ENCODE data around the gene XIAP.
"Not testable (repeated sequence)": the region's sequence is repeated elsewhere in the genome, so short reads cannot be mapped to it uniquely, and the experiment has no call there.

The XIAP gene

GRCh38 chrX:123923211-123923610 is 63.4 kb downstream of the XIAP start:
- TF ChIP-seq, protein P1, sequence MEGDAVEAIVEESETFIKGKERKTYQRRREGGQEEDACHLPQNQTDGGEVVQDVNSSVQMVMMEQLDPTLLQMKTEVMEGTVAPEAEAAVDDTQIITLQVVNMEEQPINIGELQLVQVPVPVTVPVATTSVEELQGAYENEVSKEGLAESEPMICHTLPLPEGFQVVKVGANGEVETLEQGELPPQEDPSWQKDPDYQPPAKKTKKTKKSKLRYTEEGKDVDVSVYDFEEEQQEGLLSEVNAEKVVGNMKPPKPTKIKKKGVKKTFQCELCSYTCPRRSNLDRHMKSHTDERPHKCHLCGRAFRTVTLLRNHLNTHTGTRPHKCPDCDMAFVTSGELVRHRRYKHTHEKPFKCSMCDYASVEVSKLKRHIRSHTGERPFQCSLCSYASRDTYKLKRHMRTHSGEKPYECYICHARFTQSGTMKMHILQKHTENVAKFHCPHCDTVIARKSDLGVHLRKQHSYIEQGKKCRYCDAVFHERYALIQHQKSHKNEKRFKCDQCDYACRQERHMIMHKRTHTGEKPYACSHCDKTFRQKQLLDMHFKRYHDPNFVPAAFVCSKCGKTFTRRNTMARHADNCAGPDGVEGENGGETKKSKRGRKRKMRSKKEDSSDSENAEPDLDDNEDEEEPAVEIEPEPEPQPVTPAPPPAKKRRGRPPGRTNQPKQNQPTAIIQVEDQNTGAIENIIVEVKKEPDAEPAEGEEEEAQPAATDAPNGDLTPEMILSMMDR (IDR thresholded peaks at IDR 0.05; ENCODE audit: borderline replicate concordance, insufficient read depth, low read depth, low read length), result no peak
- no peak overlapping the region for H3K4me3 ChIP-seq (ENCODE audit: low read depth, low read length)

DNA sequence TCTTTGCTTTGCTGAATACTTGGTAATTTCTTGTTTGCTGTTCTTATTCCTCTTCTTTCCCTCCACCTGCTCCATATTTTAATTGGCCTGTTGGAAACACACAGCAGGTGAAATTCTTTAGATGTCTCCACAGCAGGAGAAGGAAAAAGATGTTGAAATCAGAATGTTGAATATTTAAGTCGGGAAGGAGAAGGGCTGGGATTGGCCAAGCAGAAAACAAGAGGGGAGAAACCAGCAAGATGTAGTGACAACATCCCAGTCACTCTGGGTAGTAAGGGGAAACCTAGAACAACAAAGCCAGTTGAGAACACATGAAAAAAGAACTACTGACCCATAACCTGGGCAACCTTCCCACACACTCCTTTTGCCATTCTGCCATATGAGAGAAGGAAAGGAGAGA is 64.3 kb downstream of the XIAP start:
- TF ChIP-seq, protein P1 (IDR thresholded peaks at IDR 0.05; ENCODE audit: borderline replicate concordance, insufficient read depth, low read depth, low read length), result no peak
- no peak overlapping the region for H3K4me3 ChIP-seq (ENCODE audit: low read depth, low read length)

- no peak overlapping the region for H3K4me3 ChIP-seq (ENCODE audit: low read depth, low read length)
- TF ChIP-seq, protein P1 (IDR thresholded peaks at IDR 0.05; ENCODE audit: borderline replicate concordance, insufficient read depth, low read depth, low read length), result no peak
Observed at GRCh38 chrX:123927845-123928244, 68.0 kb downstream of the XIAP start.

DNA sequence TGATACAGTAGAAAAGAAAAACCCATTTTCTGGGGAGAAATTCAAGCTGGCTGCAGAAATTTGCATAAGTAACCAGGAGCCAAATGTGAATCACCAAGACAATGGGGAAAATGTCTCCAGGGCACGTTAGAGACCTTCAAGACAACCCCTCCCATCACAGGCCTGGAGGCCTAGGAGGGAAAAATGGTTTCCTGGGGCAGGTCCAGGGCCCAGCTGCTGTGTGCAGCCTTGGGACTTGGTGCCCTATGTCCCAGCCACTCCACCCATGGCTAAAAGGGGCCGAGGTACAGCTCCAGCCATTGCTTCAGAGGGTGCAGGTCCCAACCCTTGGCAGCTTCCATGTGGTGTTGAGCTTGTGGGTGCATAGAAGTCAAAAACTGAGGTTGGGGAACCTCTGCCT is 72.2 kb downstream of the XIAP start:
- H3K4me3 ChIP-seq (ENCODE audit: low read depth, low read length), result not testable (repeated sequence)

DNA sequence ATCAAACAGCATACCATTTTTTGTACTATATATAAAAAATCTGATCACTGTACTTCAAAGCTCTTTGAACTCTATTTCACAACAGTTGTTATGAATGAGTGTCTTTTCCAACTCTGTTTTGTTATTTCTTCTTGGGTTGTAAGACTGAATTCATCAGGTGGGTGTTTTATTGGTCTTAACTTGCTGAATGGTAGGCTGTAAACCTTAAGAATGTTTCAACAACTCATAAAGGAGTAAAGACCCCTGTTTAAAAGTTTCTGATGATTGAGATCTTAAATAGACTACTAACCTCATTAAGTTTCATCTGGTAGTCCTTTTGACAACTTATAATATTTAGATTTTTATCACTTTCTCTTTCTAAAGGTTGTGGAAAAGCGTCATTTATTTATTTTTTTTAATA is 83.2 kb downstream of the XIAP start:
- no peak overlapping the region for H3K4me3 ChIP-seq (ENCODE audit: low read depth, low read length)
- TF ChIP-seq, protein P1 (IDR thresholded peaks at IDR 0.05; ENCODE audit: borderline replicate concordance, insufficient read depth, low read depth, low read length), result no peak

GRCh38 chrX:123943488-123943887 is 83.6 kb downstream of the XIAP start:
- TF ChIP-seq, protein P1 (IDR thresholded peaks at IDR 0.05; ENCODE audit: borderline replicate concordance, insufficient read depth, low read depth, low read length), result no peak
- no peak overlapping the region for H3K4me3 ChIP-seq (ENCODE audit: low read depth, low read length)

DNA sequence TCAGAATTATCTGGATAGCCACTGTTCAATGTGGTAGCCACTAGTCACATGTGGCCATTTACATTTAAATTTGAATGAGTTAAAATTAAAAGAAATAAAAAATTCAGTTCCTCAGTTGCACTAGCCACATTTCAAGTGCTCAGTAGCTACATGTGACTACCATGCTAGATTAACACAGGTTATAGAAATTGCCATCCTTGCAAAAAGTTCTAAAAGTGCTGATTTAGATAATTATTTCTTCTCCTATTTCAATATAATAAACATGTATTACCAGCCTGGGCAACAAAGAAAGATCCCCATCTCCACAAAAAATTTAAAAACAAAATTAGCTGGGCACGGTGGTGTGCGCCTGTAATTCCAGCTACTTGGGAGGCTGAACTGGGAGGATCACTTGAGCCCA is 90.0 kb downstream of the XIAP start:
- TF ChIP-seq, protein P1 (IDR thresholded peaks at IDR 0.05; ENCODE audit: borderline replicate concordance, insufficient read depth, low read depth, low read length), result no peak
- no peak overlapping the region for H3K4me3 ChIP-seq (ENCODE audit: low read depth, low read length)
